HL-60 (cell line): Measurements from ENCODE around the gene VAT1.

Experiments used
- CTCF ChIP-seq: IDR thresholded peaks from one replicate; pipeline ENCODE4 v1.5.1; 2011; ENCODE audit warnings: low read length, control low read depth, inconsistent platforms; ENCODE audit not compliant: insufficient read depth
- GABPA ChIP-seq: IDR thresholded peaks from 2 replicates; pipeline ENCODE4 v1.6.1; 2012; ENCODE audit warnings: low read depth

- TF ChIP-seq CTCF (no peak), GABPA (no peak)
These were observed 54.3 kb downstream of the VAT1 start for GRCh38 chr17:42967925-42968324.
